Erythroblast (primary cell): Measurements from ENCODE around the gene SRA1.

Experiments
- GATA1 ChIP-seq: IDR thresholded peaks from 2 replicates; pipeline ENCODE4 v1.6.1; 2011; ENCODE audit warnings: low read depth, mild to moderate bottlenecking, control low read depth, low read length, moderate library complexity
- POLR2A ChIP-seq: IDR thresholded peaks from 2 replicates; pipeline ENCODE4 v1.6.1; 2011; ENCODE audit warnings: mild to moderate bottlenecking, low read length

- no peak for TF ChIP-seq POLR2A
- no peak for TF ChIP-seq GATA1
Measured at GRCh38 chr5:140567871-140568270, 10.6 kb upstream of the SRA1 start.
